ENCODE results near the gene FAF2.
"Not testable (repeated sequence)": the region's sequence is repeated elsewhere in the genome, so short reads cannot be mapped to it uniquely, and the experiment has no call there.

The FAF2 gene

GRCh38 chr5:176447978-176448608, at the start of gene FAF2:
Gene FAF2 (plus strand): TSS chr5:176448385. CDS start chr5:176448408, 23 bp downstream.
- DNase-seq (ENCODE audit: low read depth, low spot score), result peak; percentile 95

- no peak for DNase-seq (ENCODE audit: low read depth, low spot score)
Observed at GRCh38 chr5:176400382-176401156, 47.6 kb upstream of the FAF2 start.

GRCh38 chr5:176401281-176402205, 46.6 kb upstream of the FAF2 start:
- DNase-seq (ENCODE audit: low read depth, low spot score), result no peak

GRCh38 chr5:176405656-176406435, 42.3 kb upstream of the FAF2 start:
- DNase-seq (ENCODE audit: low read depth, low spot score), result no peak

GRCh38 chr5:176406436-176407052, 41.6 kb upstream of the FAF2 start:
- DNase-seq (ENCODE audit: low read depth, low spot score), result no peak

- DNase-seq (ENCODE audit: low read depth, low spot score), result no peak
Observed at GRCh38 chr5:176407456-176408251, 40.5 kb upstream of the FAF2 start.

- DNase-seq (ENCODE audit: low read depth, low spot score), result not testable (repeated sequence)
Observed at GRCh38 chr5:176408252-176408573, 40.0 kb upstream of the FAF2 start.

- no peak for DNase-seq (ENCODE audit: low read depth, low spot score)
Observed at GRCh38 chr5:176408590-176408989, 39.6 kb upstream of the FAF2 start.

GRCh38 chr5:176409765-176410164, 38.4 kb upstream of the FAF2 start:
- no peak for DNase-seq (ENCODE audit: low read depth, low spot score)

- no peak for DNase-seq (ENCODE audit: low read depth, low spot score)
Observed at GRCh38 chr5:176410486-176411180, 37.6 kb upstream of the FAF2 start.

- DNase-seq (ENCODE audit: low read depth, low spot score), result no peak
Observed at GRCh38 chr5:176412517-176413254, 35.5 kb upstream of the FAF2 start.

- no peak for DNase-seq (ENCODE audit: low read depth, low spot score)
Observed at GRCh38 chr5:176413255-176413565, 35.0 kb upstream of the FAF2 start.

GRCh38 chr5:176413709-176414191, 34.4 kb upstream of the FAF2 start:
- DNase-seq (ENCODE audit: low read depth, low spot score), result no peak

- no peak for DNase-seq (ENCODE audit: low read depth, low spot score)
Observed at GRCh38 chr5:176414704-176415103, 33.5 kb upstream of the FAF2 start.

GRCh38 chr5:176415240-176415951, 32.8 kb upstream of the FAF2 start:
- DNase-seq (ENCODE audit: low read depth, low spot score), result no peak

GRCh38 chr5:176415952-176416924, 31.9 kb upstream of the FAF2 start, which contains the start of gene CLTB:
Gene CLTB (minus strand): TSS chr5:176416539. CDS start chr5:176416363, 176 bp downstream.
- peak; percentile 72 for DNase-seq (ENCODE audit: low read depth, low spot score)

GRCh38 chr5:176416965-176417364, 31.2 kb upstream of the FAF2 start:
- DNase-seq (ENCODE audit: low read depth, low spot score), result no peak

All from activated naive CD8-positive, alpha-beta T cell treated with anti-CD3 and anti-CD28 coated beads, Interleukin-2, amount 50 U/mL, for 16 hours (primary cell).